Measurements from ENCODE around the gene YJEFN3. TPM values are rescaled to one million over a fixed set of nuclear protein-coding genes. Genes with fewer than 3 reads are reported as not detected.

The YJEFN3 gene
- total RNA-seq, 1 experiment from 2014 or later, result 7.9 TPM

- H3K9ac ChIP-seq (ENCODE audit: low read length), result no peak overlapping the region
- H3K36me3 ChIP-seq (ENCODE audit: insufficient read depth, low read length), result no peaks in the 10 kb centered on the region
- no peaks in the 10 kb centered on the region for H4K20me1 ChIP-seq (ENCODE audit: insufficient read depth, low read depth, low read length)
- no peaks in the 10 kb centered on the region for H3K4me1 ChIP-seq (ENCODE audit: low read length)
- H3K4me2 ChIP-seq (ENCODE audit: low read depth, low read length, poor library complexity, severe bottlenecking), result no peak overlapping the region
- no peak overlapping the region for H3K27ac ChIP-seq (ENCODE audit: low read length)
- no peaks in the 10 kb centered on the region for H3K9me3 ChIP-seq (ENCODE audit: low read length)
- H3K27me3 ChIP-seq (ENCODE audit: low read length), result no peaks in the 10 kb centered on the region
- no peaks in the 10 kb centered on the region for H3K79me2 ChIP-seq (ENCODE audit: low read length)
- H3K9me2 ChIP-seq (replicated peaks; ENCODE audit: insufficient read depth, low read length), result no peaks in the 10 kb centered on the region
- H2AFZ ChIP-seq (ENCODE audit: low read length), result no peak overlapping the region
- no peak overlapping the region for H3K4me3 ChIP-seq (ENCODE audit: low read length)
- DNase-seq, result no peak
Observed at GRCh38 chr19:19542507-19542906, 13.8 kb downstream of the YJEFN3 start.

GRCh38 chr19:19543101-19543500 is 14.4 kb downstream of the YJEFN3 start:
- no peak for DNase-seq
- Histone ChIP-seq H3K4me2 (ENCODE audit: low read depth, low read length, poor library complexity, severe bottlenecking) (no peak overlapping the region), H2AFZ (ENCODE audit: low read length) (no peak overlapping the region), H3K27ac (ENCODE audit: low read length) (no peak overlapping the region), H3K27me3 (ENCODE audit: low read length) (no peaks in the 10 kb centered on the region), H3K4me1 (ENCODE audit: low read length) (no peaks in the 10 kb centered on the region), H3K79me2 (ENCODE audit: low read length) (no peaks in the 10 kb centered on the region), H3K9ac (ENCODE audit: low read length) (no peak overlapping the region), H3K36me3 (ENCODE audit: insufficient read depth, low read length) (no peaks in the 10 kb centered on the region), H3K9me3 (ENCODE audit: low read length) (no peaks in the 10 kb centered on the region), H4K20me1 (ENCODE audit: insufficient read depth, low read depth, low read length) (no peaks in the 10 kb centered on the region), H3K9me2 (replicated peaks; ENCODE audit: insufficient read depth, low read length) (no peaks in the 10 kb centered on the region), H3K4me3 (ENCODE audit: low read length) (no peak overlapping the region)

GRCh38 chr19:19543640-19544039 is 14.9 kb downstream of the YJEFN3 start:
- H3K4me1 ChIP-seq (ENCODE audit: low read length), result no peaks in the 10 kb centered on the region
- no peaks in the 10 kb centered on the region for H3K27me3 ChIP-seq (ENCODE audit: low read length)

GRCh38 chr19:19544257-19544953 is 15.7 kb downstream of the YJEFN3 start:
- no peaks in the 10 kb centered on the region for H3K9me3 ChIP-seq (ENCODE audit: low read length)
- H2AFZ ChIP-seq (ENCODE audit: low read length), result no peak overlapping the region
- H3K4me2 ChIP-seq (ENCODE audit: low read depth, low read length, poor library complexity, severe bottlenecking), result no peak overlapping the region
- H3K4me3 ChIP-seq (ENCODE audit: low read length), result no peak overlapping the region
- H3K36me3 ChIP-seq (ENCODE audit: insufficient read depth, low read length), result no peaks in the 10 kb centered on the region
- DNase-seq, result no peak
- H3K27me3 ChIP-seq (ENCODE audit: low read length), result no peaks in the 10 kb centered on the region
- H3K4me1 ChIP-seq (ENCODE audit: low read length), result no peaks in the 10 kb centered on the region
- no peaks in the 10 kb centered on the region for H3K79me2 ChIP-seq (ENCODE audit: low read length)
- no peaks in the 10 kb centered on the region for H3K9me2 ChIP-seq (replicated peaks; ENCODE audit: insufficient read depth, low read length)
- no peak overlapping the region for H3K27ac ChIP-seq (ENCODE audit: low read length)
- no peak overlapping the region for H3K9ac ChIP-seq (ENCODE audit: low read length)
- no peaks in the 10 kb centered on the region for H4K20me1 ChIP-seq (ENCODE audit: insufficient read depth, low read depth, low read length)

More at GRCh38 chr19:19543640-19544039, 14.9 kb downstream of the YJEFN3 start:
- Histone ChIP-seq H3K79me2 (ENCODE audit: low read length) (no peaks in the 10 kb centered on the region), H3K9me2 (replicated peaks; ENCODE audit: insufficient read depth, low read length) (no peaks in the 10 kb centered on the region), H4K20me1 (ENCODE audit: insufficient read depth, low read depth, low read length) (no peaks in the 10 kb centered on the region), H2AFZ (ENCODE audit: low read length) (no peak overlapping the region), H3K9me3 (ENCODE audit: low read length) (no peaks in the 10 kb centered on the region), H3K27ac (ENCODE audit: low read length) (no peak overlapping the region), H3K4me2 (ENCODE audit: low read depth, low read length, poor library complexity, severe bottlenecking) (no peak overlapping the region), H3K4me3 (ENCODE audit: low read length) (no peak overlapping the region), H3K9ac (ENCODE audit: low read length) (no peak overlapping the region), H3K36me3 (ENCODE audit: insufficient read depth, low read length) (no peaks in the 10 kb centered on the region)
- no peak for DNase-seq

GRCh38 chr19:19544954-19545591 is 16.4 kb downstream of the YJEFN3 start:
- Histone ChIP-seq H2AFZ (ENCODE audit: low read length) (no peak overlapping the region), H3K9ac (ENCODE audit: low read length) (no peak overlapping the region), H3K4me2 (ENCODE audit: low read depth, low read length, poor library complexity, severe bottlenecking) (no peak overlapping the region), H4K20me1 (ENCODE audit: insufficient read depth, low read depth, low read length) (no peaks in the 10 kb centered on the region), H3K9me3 (ENCODE audit: low read length) (no peaks in the 10 kb centered on the region), H3K27me3 (ENCODE audit: low read length) (no peaks in the 10 kb centered on the region), H3K27ac (ENCODE audit: low read length) (no peak overlapping the region), H3K36me3 (ENCODE audit: insufficient read depth, low read length) (no peaks in the 10 kb centered on the region), H3K9me2 (replicated peaks; ENCODE audit: insufficient read depth, low read length) (no peaks in the 10 kb centered on the region), H3K79me2 (ENCODE audit: low read length) (no peaks in the 10 kb centered on the region), H3K4me1 (ENCODE audit: low read length) (no peaks in the 10 kb centered on the region), H3K4me3 (ENCODE audit: low read length) (no peak overlapping the region)
- DNase-seq, result no peak

DNA sequence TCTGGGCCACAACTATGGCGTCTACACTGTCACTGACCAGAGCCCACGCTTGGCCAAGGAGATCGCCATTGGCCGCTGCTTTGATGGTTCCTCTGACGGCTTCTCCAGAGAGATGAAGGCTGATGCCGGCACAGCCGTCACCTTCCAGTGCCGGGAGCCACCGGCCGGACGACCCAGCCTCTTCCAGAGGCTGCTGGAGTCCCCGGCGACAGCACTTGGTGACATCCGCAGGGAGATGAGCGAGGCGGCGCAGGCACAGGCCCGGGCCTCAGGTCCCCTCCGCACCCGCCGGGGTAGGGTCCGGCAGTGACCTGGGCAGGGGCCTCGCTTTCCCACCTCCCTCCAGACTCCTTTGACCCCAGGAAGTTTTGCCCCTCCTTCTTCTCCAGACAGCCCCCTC is 17.0 kb downstream of the YJEFN3 start:
- H3K4me1 ChIP-seq (ENCODE audit: low read length), result no peaks in the 10 kb centered on the region
- H3K36me3 ChIP-seq (ENCODE audit: insufficient read depth, low read length), result no peaks in the 10 kb centered on the region
- H2AFZ ChIP-seq (ENCODE audit: low read length), result no peak overlapping the region
- no peaks in the 10 kb centered on the region for H4K20me1 ChIP-seq (ENCODE audit: insufficient read depth, low read depth, low read length)
- H3K4me3 ChIP-seq (ENCODE audit: low read length), result no peak overlapping the region
- no peaks in the 10 kb centered on the region for H3K9me2 ChIP-seq (replicated peaks; ENCODE audit: insufficient read depth, low read length)
- DNase-seq, result no peak
- no peak overlapping the region for H3K27ac ChIP-seq (ENCODE audit: low read length)
- H3K4me2 ChIP-seq (ENCODE audit: low read depth, low read length, poor library complexity, severe bottlenecking), result no peak overlapping the region
- no peak overlapping the region for H3K9ac ChIP-seq (ENCODE audit: low read length)
- no peaks in the 10 kb centered on the region for H3K27me3 ChIP-seq (ENCODE audit: low read length)
- H3K79me2 ChIP-seq (ENCODE audit: low read length), result no peaks in the 10 kb centered on the region
- no peaks in the 10 kb centered on the region for H3K9me3 ChIP-seq (ENCODE audit: low read length)

- Histone ChIP-seq H3K9ac (ENCODE audit: low read length) (no peak overlapping the region), H3K27me3 (ENCODE audit: low read length) (no peaks in the 10 kb centered on the region), H2AFZ (ENCODE audit: low read length) (no peak overlapping the region)
Observed at GRCh38 chr19:19546751-19547162, 18.0 kb downstream of the YJEFN3 start.

DNA sequence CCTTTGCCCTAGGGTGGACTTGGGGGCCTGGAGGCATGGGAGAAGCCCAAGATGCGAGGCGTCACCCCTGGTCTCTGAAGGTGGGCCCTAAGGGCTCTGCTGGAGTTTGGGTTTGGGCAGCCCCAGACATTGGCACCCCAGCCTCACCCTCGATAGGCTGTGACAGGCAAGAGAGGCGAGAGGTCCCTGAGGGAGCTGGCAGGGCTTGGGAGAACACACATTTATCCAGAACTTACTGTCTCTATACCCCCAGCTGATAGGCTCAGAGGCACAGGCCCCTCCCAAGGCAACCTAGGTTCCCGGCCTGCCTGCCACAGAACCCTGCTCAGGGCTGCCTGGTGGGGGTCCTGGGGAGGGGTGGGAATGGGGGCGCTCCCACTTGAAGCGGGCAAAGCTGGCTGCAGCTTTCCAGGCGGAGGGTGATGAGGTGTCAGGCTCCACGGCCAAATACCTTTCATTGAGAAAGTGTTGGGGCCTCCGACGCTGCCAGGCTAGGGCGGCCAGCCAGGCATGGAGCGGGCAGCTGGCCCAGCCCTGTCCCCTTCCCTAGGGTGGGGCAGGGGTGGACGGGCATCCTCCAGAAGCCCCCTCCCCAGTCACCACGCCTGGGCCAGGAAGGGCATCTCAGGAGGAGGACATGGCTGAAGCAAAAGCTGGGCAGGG is 19.1 kb downstream of the YJEFN3 start:
- no peaks in the 10 kb centered on the region for H3K79me2 ChIP-seq (ENCODE audit: low read length)
- H3K27ac ChIP-seq (ENCODE audit: low read length), result no peak overlapping the region
- H3K9me3 ChIP-seq (ENCODE audit: low read length), result no peaks in the 10 kb centered on the region
- H2AFZ ChIP-seq (ENCODE audit: low read length), result no peak overlapping the region
- H3K27me3 ChIP-seq (ENCODE audit: low read length), result no peaks in the 10 kb centered on the region
- no peak overlapping the region for H3K9ac ChIP-seq (ENCODE audit: low read length)
- H3K9me2 ChIP-seq (replicated peaks; ENCODE audit: insufficient read depth, low read length), result no peaks in the 10 kb centered on the region
- H4K20me1 ChIP-seq (ENCODE audit: insufficient read depth, low read depth, low read length), result 0 out of 2 replicates have a peak, but pooled peaks cover 6% of the 10 kb centered on the region
- H3K36me3 ChIP-seq (ENCODE audit: insufficient read depth, low read length), result no peaks in the 10 kb centered on the region
- no peaks in the 10 kb centered on the region for H3K4me1 ChIP-seq (ENCODE audit: low read length)
- no peak overlapping the region for H3K4me2 ChIP-seq (ENCODE audit: low read depth, low read length, poor library complexity, severe bottlenecking)
- DNase-seq, result no peak
- no peak overlapping the region for H3K4me3 ChIP-seq (ENCODE audit: low read length)

More at GRCh38 chr19:19546751-19547162, 18.0 kb downstream of the YJEFN3 start:
- DNase-seq, result no peak
- H3K4me2 ChIP-seq (ENCODE audit: low read depth, low read length, poor library complexity, severe bottlenecking), result no peak overlapping the region
- no peaks in the 10 kb centered on the region for H3K9me3 ChIP-seq (ENCODE audit: low read length)
- no peak overlapping the region for H3K27ac ChIP-seq (ENCODE audit: low read length)
- H3K36me3 ChIP-seq (ENCODE audit: insufficient read depth, low read length), result no peaks in the 10 kb centered on the region
- 0 out of 2 replicates have a peak, but pooled peaks cover 6% of the 10 kb centered on the region for H4K20me1 ChIP-seq (ENCODE audit: insufficient read depth, low read depth, low read length)
- no peaks in the 10 kb centered on the region for H3K79me2 ChIP-seq (ENCODE audit: low read length)
- H3K4me3 ChIP-seq (ENCODE audit: low read length), result no peak overlapping the region
- H3K4me1 ChIP-seq (ENCODE audit: low read length), result no peaks in the 10 kb centered on the region
- no peaks in the 10 kb centered on the region for H3K9me2 ChIP-seq (replicated peaks; ENCODE audit: insufficient read depth, low read length)
